Activated T-cell treated with anti-CD3 and anti-CD28 coated beads, Interleukin-2, amount 50 U/mL, for 72 hours (primary cell): ENCODE results near the gene GPSM1. TPM values are rescaled to one million over a fixed set of nuclear protein-coding genes. Genes with fewer than 3 reads are reported as not detected.

Experiments
- ATAC-seq, 2 donors: fragments of 150-1000 bp; cut with Tn5 transposase; replicated peaks in 1 of 2; 2 replicates each; pipeline ENCODE4 v1.10.0; 2021; ENCODE audit warnings: moderate library complexity in 2 of 2, mild to moderate bottlenecking in 1 of 2
- DNase-seq, 2 donors: peaks; one replicate each; pipeline ENCODE4 v3.0.0; 2021 to 2022; ENCODE audit warnings: mixed read lengths in 1 of 2
- H3K27ac Mint-ChIP-seq: one replicate; pipeline ENCODE4 v1.8.0; 2022; ENCODE audit warnings: mild to moderate bottlenecking, moderate library complexity, mixed read lengths
- H3K27me3 Mint-ChIP-seq: one replicate; pipeline ENCODE4 v1.8.0; 2022; ENCODE audit warnings: low read depth, mixed read lengths
- H3K36me3 Mint-ChIP-seq, 2 donors: one replicate each; pipeline ENCODE4 v1.8.0; 2022; ENCODE audit warnings: mixed read lengths in 2 of 2, mild to moderate bottlenecking in 1 of 2; ENCODE audit not compliant: insufficient read depth in 2 of 2
- H3K4me1 Mint-ChIP-seq: one replicate; pipeline ENCODE4 v1.8.0; 2022; ENCODE audit warnings: low read depth, mixed read lengths
- H3K4me3 Mint-ChIP-seq, 2 donors: one replicate each; pipeline ENCODE4 v1.8.0; 2022; ENCODE audit warnings: mild to moderate bottlenecking in 2 of 2, mixed read lengths in 2 of 2, moderate library complexity in 2 of 2
- H3K9me3 Mint-ChIP-seq, 2 donors: one replicate each; pipeline ENCODE4 v1.8.0; 2022; ENCODE audit warnings: mixed read lengths in 2 of 2
- total RNA-seq, 2 donors: library from RNA; stranded (reverse); gene quantifications; one replicate each; pipeline ENCODE4 v1.2.3, GENCODE V29; 2022

GPSM1 gene
- total RNA-seq, 2 donors from 2014 or later: 11.6 to 12.3 TPM

DNA sequence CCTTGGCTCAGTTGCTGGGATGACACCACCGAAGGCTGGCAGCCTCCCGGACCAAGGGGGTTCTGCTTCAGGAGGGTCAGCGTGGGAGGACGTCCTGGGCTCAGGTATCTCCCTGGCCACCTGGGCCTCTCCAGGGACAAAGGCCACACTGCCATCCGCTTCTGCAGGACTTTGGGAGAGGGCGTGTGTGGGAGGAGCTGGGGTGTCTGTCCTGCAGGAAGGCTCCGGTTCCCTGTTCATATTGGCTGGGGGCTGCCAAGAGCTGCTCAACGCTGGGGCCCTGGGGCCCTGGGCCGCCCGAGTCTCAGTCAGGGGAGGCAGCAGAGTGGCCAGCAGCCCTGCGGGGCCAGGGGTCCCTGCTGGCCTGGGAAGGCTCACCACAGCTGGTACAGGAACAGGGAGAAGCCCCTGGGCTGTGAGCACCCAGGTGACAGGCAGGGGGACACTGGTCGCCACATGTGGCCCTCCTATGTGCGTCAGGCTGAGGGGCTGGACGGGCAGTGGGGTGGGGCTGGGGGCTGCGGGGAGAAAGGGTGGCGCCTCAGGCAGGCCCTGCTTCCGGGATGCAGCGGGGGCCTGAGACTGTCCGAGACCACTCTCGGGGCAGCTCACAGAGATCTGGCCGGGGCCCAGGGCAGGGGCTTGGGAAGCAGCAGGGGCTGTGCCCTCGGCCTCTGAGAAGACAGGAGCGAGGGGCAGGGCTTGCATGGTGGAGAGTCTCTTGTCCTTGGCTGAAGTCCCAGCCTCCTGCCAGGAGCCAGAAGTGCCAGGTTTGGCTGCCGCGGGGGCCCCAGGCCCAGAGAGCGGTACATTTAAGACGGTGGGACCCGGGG, 51.0 kb downstream of the GPSM1 start:
- Mint-ChIP-seq H3K27ac (no peak overlapping the region), H3K4me1 (no peaks in the 10 kb centered on the region), H3K27me3 (no peaks in the 10 kb centered on the region), H3K9me3 (no peaks in the 10 kb centered on the region), H3K36me3 (no peaks in the 10 kb centered on the region), H3K4me3 (no peak overlapping the region)
- no peak for ATAC-seq
- DNase-seq: no peak

- Mint-ChIP-seq H3K27me3 (no peaks in the 10 kb centered on the region), H3K4me3 (no peak overlapping the region), H3K9me3 (no peaks in the 10 kb centered on the region), H3K36me3 (no peaks in the 10 kb centered on the region), H3K27ac (no peak overlapping the region), H3K4me1 (no peaks in the 10 kb centered on the region)
- no peak for DNase-seq
- ATAC-seq: no peak
These were observed 51.6 kb downstream of the GPSM1 start for GRCh38 chr9:136379003-136379287.

- DNase-seq (no peak), ATAC-seq (no peak)
- Mint-ChIP-seq H3K9me3 (no peaks in the 10 kb centered on the region), H3K4me1 (no peaks in the 10 kb centered on the region), H3K27me3 (no peaks in the 10 kb centered on the region), H3K27ac (no peak overlapping the region), H3K36me3 (no peaks in the 10 kb centered on the region), H3K4me3 (no peak overlapping the region)
These were observed 52.1 kb downstream of the GPSM1 start for GRCh38 chr9:136379401-136379800.

DNA sequence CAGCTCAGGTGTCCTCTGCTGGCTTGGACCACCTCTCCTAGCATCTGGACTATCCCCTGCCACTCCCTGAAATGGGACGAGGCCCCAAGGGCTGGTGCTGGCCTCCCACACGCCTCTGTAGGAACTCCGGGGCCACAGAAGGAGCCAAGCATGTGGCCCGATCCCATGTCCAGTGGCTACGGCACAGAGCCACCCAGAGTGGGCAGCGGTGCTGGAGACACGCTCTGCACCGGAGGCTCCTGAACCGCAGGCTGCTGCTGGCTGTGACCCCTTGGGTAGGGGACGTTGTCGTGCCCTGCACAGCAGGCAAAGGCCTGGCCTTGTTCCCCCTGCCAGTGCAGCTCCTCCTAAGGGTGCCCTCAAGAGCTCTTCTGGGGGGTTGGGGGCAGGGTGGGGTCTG, 52.6 kb downstream of the GPSM1 start:
- DNase-seq (no peak), ATAC-seq (no peak)
- no peaks in the 10 kb centered on the region for H3K27me3 Mint-ChIP-seq
- peaks cover 2 to 4% of the 10 kb centered on the region in 2 donors for H3K36me3 Mint-ChIP-seq
- no peak overlapping the region for H3K27ac Mint-ChIP-seq
- no peaks in the 10 kb centered on the region for H3K9me3 Mint-ChIP-seq
- peaks cover 4% of the 10 kb centered on the region for H3K4me1 Mint-ChIP-seq
- H3K4me3 Mint-ChIP-seq: no peak overlapping the region

- no peaks in the 10 kb centered on the region for H3K9me3 Mint-ChIP-seq
- peaks cover 9% of the 10 kb centered on the region for H3K4me1 Mint-ChIP-seq
- H3K27ac Mint-ChIP-seq: no peak overlapping the region
- no peak overlapping the region for H3K4me3 Mint-ChIP-seq
- DNase-seq: no peak
- ATAC-seq: no peak
- peaks cover 4 to 6% of the 10 kb centered on the region in 2 donors for H3K36me3 Mint-ChIP-seq
- no peaks in the 10 kb centered on the region for H3K27me3 Mint-ChIP-seq
These were observed 53.0 kb downstream of the GPSM1 start for GRCh38 chr9:136380381-136380780.

DNA sequence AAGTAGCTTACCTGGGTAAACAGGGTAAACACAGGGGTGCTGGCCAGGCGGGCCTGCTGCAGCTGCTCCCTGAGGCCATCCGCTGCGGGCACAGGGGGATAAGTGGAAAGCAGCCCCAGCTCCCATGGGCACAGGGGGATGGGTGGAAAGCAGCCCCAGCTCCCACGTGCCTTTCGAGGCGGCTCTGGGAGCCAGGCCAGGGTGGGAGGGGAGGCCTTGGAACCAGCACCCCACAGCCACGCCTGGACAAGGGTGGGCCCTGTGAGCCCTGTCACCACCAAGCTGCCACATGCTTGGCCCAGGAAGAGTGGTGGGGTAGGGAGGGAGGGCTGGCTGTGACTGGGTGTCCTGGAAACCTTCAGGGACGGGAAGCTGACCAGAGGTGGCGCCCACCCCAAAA, 54.0 kb downstream of the GPSM1 start:
- H3K27me3 Mint-ChIP-seq: no peaks in the 10 kb centered on the region
- peaks cover 4 to 6% of the 10 kb centered on the region in 2 donors for H3K36me3 Mint-ChIP-seq

DNA sequence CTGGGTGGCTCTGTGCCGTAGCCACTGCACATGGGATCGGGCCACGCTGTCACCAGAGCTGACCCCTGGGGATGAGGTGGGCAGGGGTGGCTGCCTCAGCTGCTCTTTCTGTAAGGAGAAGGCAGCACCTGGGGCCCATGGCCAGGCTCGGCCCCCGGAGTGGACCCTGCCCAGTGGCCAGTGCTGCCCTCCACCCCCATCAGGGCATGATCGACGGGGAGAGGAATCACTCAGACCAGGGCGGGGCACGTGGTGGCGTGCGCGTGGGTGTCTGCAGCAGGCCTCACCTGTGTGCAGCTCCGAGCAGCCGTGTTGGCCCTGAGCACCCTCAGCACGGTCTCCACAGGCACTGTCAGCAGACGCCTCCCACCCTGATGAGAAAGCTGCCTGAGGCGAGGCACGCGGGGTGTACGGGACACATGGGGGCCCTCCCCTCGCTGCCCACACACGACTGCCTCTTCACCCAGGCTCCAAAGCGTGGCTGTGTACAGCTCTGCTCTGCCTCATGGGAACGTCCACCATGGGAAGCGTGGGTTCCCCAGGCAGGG, 54.7 kb downstream of the GPSM1 start:
- Mint-ChIP-seq H3K27me3 (no peaks in the 10 kb centered on the region), H3K27ac (no peak overlapping the region), H3K36me3 (peaks cover 4 to 6% of the 10 kb centered on the region in 2 donors), H3K9me3 (no peaks in the 10 kb centered on the region), H3K4me1 (peaks cover 17% of the 10 kb centered on the region), H3K4me3 (no peak overlapping the region)
- ATAC-seq (no peak), DNase-seq (no peak)

More for the DNA sequence above, 54.0 kb downstream of the GPSM1 start:
- Mint-ChIP-seq H3K4me1 (peaks cover 17% of the 10 kb centered on the region), H3K4me3 (no peak overlapping the region), H3K27ac (no peak overlapping the region), H3K9me3 (no peaks in the 10 kb centered on the region)
- DNase-seq (no peak), ATAC-seq (no peak)

DNA sequence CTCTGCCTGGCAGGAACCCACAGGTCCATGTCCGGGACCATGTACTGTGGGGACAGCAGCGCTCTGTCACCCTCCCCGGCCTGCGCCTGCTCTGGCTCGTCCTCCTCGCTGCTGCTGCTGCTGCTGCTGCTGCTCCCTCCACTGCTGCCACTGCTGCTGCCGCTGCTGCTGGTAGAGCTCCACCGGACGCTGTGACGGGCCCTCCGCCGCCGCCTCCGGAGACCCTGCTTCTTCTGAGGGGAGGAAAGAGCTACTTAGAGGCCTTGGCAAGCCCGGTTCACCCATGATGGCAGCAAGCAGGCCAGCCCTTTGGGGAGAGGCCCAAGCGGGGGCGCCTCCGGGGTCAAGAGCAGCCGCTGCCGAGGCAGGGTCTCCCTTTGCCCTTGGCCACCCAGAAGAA, 56.1 kb downstream of the GPSM1 start:
- DNase-seq (no peak), ATAC-seq (no peak)
- no peak overlapping the region for H3K4me3 Mint-ChIP-seq
- no peaks in the 10 kb centered on the region for H3K9me3 Mint-ChIP-seq
- H3K27me3 Mint-ChIP-seq: no peaks in the 10 kb centered on the region
- peaks cover 6 to 13% of the 10 kb centered on the region in 2 donors for H3K36me3 Mint-ChIP-seq
- H3K4me1 Mint-ChIP-seq: peaks cover 17% of the 10 kb centered on the region
- no peak overlapping the region for H3K27ac Mint-ChIP-seq

GRCh38 chr9:136385015-136385414, 57.7 kb downstream of the GPSM1 start:
- H3K4me3 Mint-ChIP-seq: peak overlapping the region in 1 of 2 donors; percentile 54
- peaks cover 8 to 18% of the 10 kb centered on the region in 2 donors for H3K36me3 Mint-ChIP-seq

DNA sequence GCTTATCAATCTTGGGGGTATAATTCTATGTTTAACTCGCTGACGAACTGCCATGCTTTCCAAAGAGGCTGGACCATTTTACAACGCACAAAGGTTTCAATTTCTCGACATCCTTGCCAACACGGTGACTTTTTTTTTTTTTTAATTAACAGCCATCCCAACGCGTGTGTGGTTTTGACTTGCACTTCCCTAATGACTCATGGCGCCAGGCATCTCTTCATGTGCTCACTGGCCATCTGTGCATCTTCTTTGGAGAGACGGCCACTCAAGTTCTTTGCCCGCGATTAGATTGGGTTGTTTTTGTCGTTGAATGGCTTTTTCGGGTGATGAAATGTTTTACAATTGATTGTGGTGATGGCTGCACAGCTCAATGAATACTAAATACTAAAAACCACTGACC, 58.7 kb downstream of the GPSM1 start:
- no peaks in the 10 kb centered on the region for H3K9me3 Mint-ChIP-seq
- no peak for DNase-seq
- peaks cover 8 to 21% of the 10 kb centered on the region in 2 donors for H3K36me3 Mint-ChIP-seq
- H3K27me3 Mint-ChIP-seq: no peaks in the 10 kb centered on the region
- H3K4me3 Mint-ChIP-seq: peak overlapping the region in 1 of 2 donors; percentile 61
- H3K4me1 Mint-ChIP-seq: peaks cover 17% of the 10 kb centered on the region
- H3K27ac Mint-ChIP-seq: peak overlapping the region; percentile 37
- ATAC-seq: peak in 1 of 2 donors; percentile 27

More at GRCh38 chr9:136385015-136385414, 57.7 kb downstream of the GPSM1 start:
- peak overlapping the region; percentile 74 for H3K27ac Mint-ChIP-seq
- no peaks in the 10 kb centered on the region for H3K9me3 Mint-ChIP-seq
- peaks cover 17% of the 10 kb centered on the region for H3K4me1 Mint-ChIP-seq
- DNase-seq (peak; percentile 37 to 38), ATAC-seq (peak; percentile 83)
- H3K27me3 Mint-ChIP-seq: no peaks in the 10 kb centered on the region

DNA sequence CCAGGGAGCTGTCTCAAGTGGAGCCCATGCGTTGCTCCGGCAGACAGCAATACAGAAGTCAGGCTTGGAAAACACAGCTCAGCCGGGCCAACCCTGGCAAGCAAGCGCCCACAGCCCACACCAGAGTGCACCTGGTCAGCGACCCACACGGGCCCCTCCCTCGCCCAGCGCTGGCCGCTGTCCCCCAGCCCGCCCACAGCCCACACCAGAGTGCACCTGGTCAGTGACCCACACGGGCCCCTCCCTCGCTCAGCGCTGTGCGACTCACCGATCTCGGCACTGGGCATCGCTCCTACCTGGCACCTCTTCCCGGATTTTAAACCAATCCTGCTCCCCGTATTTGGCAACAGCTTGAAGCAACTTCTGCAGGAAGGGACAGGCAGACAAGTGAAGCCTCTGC, 59.9 kb downstream of the GPSM1 start:
- H3K4me1 Mint-ChIP-seq: peaks cover 17% of the 10 kb centered on the region
- DNase-seq (no peak), ATAC-seq (no peak)
- H3K36me3 Mint-ChIP-seq: peaks cover 13 to 26% of the 10 kb centered on the region in 2 donors
- H3K9me3 Mint-ChIP-seq: no peaks in the 10 kb centered on the region
- H3K27me3 Mint-ChIP-seq: no peaks in the 10 kb centered on the region
- no peak overlapping the region for H3K4me3 Mint-ChIP-seq
- no peak overlapping the region for H3K27ac Mint-ChIP-seq

DNA sequence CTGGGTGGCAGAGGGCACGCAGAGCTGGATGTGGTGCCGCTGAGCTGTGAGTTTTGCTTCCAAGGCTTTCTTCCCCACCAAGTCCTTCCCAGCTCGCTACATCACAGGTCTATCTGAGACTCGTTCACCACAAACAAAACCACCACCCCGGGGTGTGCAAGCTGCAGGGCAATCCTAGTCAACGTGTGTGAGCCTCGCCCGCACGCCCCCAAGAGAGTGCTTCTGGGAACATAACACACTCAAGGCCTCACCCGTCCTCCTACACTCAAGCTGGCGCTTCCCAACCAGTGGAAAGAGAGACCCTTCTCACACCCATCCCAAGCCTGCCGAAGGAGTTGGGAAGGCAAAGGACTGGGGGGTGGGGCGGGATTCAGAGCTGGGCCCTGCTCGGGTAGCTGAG, 62.1 kb downstream of the GPSM1 start:
- H3K36me3 Mint-ChIP-seq: peaks cover 13 to 26% of the 10 kb centered on the region in 2 donors
- H3K27me3 Mint-ChIP-seq: no peaks in the 10 kb centered on the region
- H3K27ac Mint-ChIP-seq: no peak overlapping the region
- H3K4me1 Mint-ChIP-seq: peaks cover 17% of the 10 kb centered on the region
- no peaks in the 10 kb centered on the region for H3K9me3 Mint-ChIP-seq
- no peak overlapping the region for H3K4me3 Mint-ChIP-seq
- ATAC-seq (no peak), DNase-seq (no peak)

DNA sequence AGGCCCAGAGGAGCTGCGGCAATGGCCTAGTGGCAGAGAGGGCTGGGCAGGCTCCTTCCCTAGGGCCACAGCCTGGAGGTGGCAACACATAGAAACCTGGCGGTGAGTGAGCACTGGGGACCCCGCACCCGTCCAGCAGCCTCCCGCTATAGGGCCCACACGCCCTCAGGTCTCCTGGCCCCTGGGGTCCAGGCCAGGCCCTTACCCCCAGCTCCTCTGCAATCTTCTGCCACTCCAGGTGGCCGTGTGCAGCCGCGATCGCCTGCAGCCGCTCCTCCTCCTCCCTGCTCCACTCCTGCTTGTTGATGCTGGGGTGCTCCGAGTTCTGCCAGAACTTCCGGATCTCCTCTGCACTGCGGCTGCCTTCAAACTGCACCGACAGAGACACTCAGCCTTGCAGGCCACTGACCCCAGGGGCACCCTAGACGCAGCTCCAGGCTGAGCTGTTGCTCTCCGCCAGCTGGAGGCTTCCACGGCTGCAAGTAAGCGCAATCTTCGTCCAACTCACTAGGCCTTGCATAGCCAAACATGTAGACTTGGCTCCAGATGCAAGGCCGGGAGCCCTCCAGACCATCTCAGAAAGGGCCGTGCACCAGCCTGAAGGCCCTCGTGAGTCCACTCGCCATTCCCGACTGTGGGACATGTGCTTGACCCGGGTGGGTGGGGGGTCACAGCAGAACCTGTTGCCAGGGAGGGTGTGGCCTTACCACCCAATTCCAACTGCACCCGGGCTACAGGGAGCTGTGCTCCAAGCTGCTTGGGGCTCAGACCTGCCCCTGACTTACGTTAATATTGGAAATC, 64.6 kb downstream of the GPSM1 start:
- no peak for ATAC-seq
- no peaks in the 10 kb centered on the region for H3K27me3 Mint-ChIP-seq
- H3K4me3 Mint-ChIP-seq: no peak overlapping the region
- peaks cover 10 to 27% of the 10 kb centered on the region in 2 donors for H3K36me3 Mint-ChIP-seq
- H3K4me1 Mint-ChIP-seq: no peaks in the 10 kb centered on the region
- no peaks in the 10 kb centered on the region for H3K9me3 Mint-ChIP-seq
- no peak for DNase-seq
- no peak overlapping the region for H3K27ac Mint-ChIP-seq
